HUES6 (cell line): Measurements from ENCODE around the gene TBC1D23.
"Not testable (repeated sequence)": the region's sequence is repeated elsewhere in the genome, so short reads cannot be mapped to it uniquely, and the experiment has no call there.

Experiments used
- H3K27ac ChIP-seq: 2 replicates; pipeline ENCODE4 v1.7.0; 2013; ENCODE audit warnings: low read depth, mild to moderate bottlenecking, low read length, inconsistent platforms
- H3K27me3 ChIP-seq: 2 replicates; pipeline ENCODE4 v1.6.1; 2013; ENCODE audit warnings: low read length; ENCODE audit not compliant: control insufficient read depth, insufficient read depth
- H3K36me3 ChIP-seq: 2 replicates; pipeline ENCODE4 v1.6.1; 2013; ENCODE audit warnings: low read length; ENCODE audit not compliant: control insufficient read depth, insufficient read depth
- H3K4me1 ChIP-seq: 2 replicates; pipeline ENCODE4 v1.6.1; 2013; ENCODE audit warnings: low read length; ENCODE audit not compliant: control insufficient read depth, insufficient read depth
- H3K4me3 ChIP-seq: 2 replicates; pipeline ENCODE4 v1.5.1; 2013; ENCODE audit warnings: low read depth, low read length
- H3K9ac ChIP-seq: one replicate; pipeline ENCODE4 v1.6.1; 2013; ENCODE audit warnings: mild to moderate bottlenecking, low read length
- H3K9me3 ChIP-seq: 2 replicates; pipeline ENCODE4 v1.6.1; 2013; ENCODE audit warnings: low read depth, low read length; ENCODE audit not compliant: control insufficient read depth, insufficient read depth

The TBC1D23 gene

GRCh38 chr3:100229188-100229587 is 31.6 kb upstream of the TBC1D23 start:
- not testable (repeated sequence) for H3K27ac ChIP-seq, H3K36me3 ChIP-seq, H3K9me3 ChIP-seq

GRCh38 chr3:100230710-100231109 is 30.1 kb upstream of the TBC1D23 start:
- Histone ChIP-seq H3K27ac (no peak overlapping the region), H3K9ac (no peak overlapping the region), H3K9me3 (0 out of 2 replicates have a peak, but pooled peaks cover 2% of the 10 kb centered on the region), H3K4me3 (no peak overlapping the region), H3K27me3 (no peaks in the 10 kb centered on the region), H3K36me3 (no peaks in the 10 kb centered on the region), H3K4me1 (peaks cover 6% of the 10 kb centered on the region; the same call in 1 of the 2 replicates)

More at GRCh38 chr3:100229188-100229587, 31.6 kb upstream of the TBC1D23 start:
- not testable (repeated sequence) for H3K4me1 ChIP-seq, H3K4me3 ChIP-seq, H3K27me3 ChIP-seq, H3K9ac ChIP-seq

- Histone ChIP-seq H3K36me3 (no peaks in the 10 kb centered on the region), H3K4me1 (peaks cover 6% of the 10 kb centered on the region; the same call in 1 of the 2 replicates), H3K27me3 (no peaks in the 10 kb centered on the region), H3K27ac (no peak overlapping the region), H3K9ac (no peak overlapping the region), H3K9me3 (0 out of 2 replicates have a peak, but pooled peaks cover 2% of the 10 kb centered on the region), H3K4me3 (no peak overlapping the region)
Measured at GRCh38 chr3:100231668-100232067, 29.1 kb upstream of the TBC1D23 start.

GRCh38 chr3:100234364-100234763 is 26.4 kb upstream of the TBC1D23 start:
- H3K4me3 ChIP-seq, result no peak overlapping the region
- peaks cover 6% of the 10 kb centered on the region; the same call in 1 of the 2 replicates for H3K4me1 ChIP-seq
- no peaks in the 10 kb centered on the region for H3K27me3 ChIP-seq
- H3K9me3 ChIP-seq, result peaks cover 12% of the 10 kb centered on the region
- H3K9ac ChIP-seq, result no peak overlapping the region
- no peaks in the 10 kb centered on the region for H3K36me3 ChIP-seq
- no peak overlapping the region for H3K27ac ChIP-seq

- Histone ChIP-seq H3K4me3 (no peak overlapping the region), H3K27ac (no peak overlapping the region), H3K4me1 (no peaks in the 10 kb centered on the region), H3K9me3 (peaks cover 16% of the 10 kb centered on the region), H3K27me3 (no peaks in the 10 kb centered on the region), H3K9ac (no peak overlapping the region), H3K36me3 (no peaks in the 10 kb centered on the region)
Measured at GRCh38 chr3:100238599-100238998, 22.2 kb upstream of the TBC1D23 start.

GRCh38 chr3:100242471-100242870 is 18.3 kb upstream of the TBC1D23 start:
- H3K36me3 ChIP-seq, H3K4me1 ChIP-seq, H3K4me3 ChIP-seq, H3K27me3 ChIP-seq, H3K9ac ChIP-seq, H3K27ac ChIP-seq: not testable (repeated sequence)
- H3K9me3 ChIP-seq, result peaks cover 16% of the 10 kb centered on the region

GRCh38 chr3:100244264-100244663 is 16.5 kb upstream of the TBC1D23 start:
- no peak overlapping the region for H3K27ac ChIP-seq
- H3K36me3 ChIP-seq, result no peaks in the 10 kb centered on the region
- H3K9me3 ChIP-seq, result peaks cover 7% of the 10 kb centered on the region
- H3K27me3 ChIP-seq, result no peaks in the 10 kb centered on the region
- no peak overlapping the region for H3K9ac ChIP-seq
- no peak overlapping the region for H3K4me3 ChIP-seq
- H3K4me1 ChIP-seq, result peaks cover 4% of the 10 kb centered on the region; the same call in 1 of the 2 replicates

GRCh38 chr3:100245136-100245535 is 15.7 kb upstream of the TBC1D23 start:
- H3K4me1 ChIP-seq, result peaks cover 4% of the 10 kb centered on the region; the same call in 1 of the 2 replicates
- no peak overlapping the region for H3K4me3 ChIP-seq
- H3K9me3 ChIP-seq, result no peaks in the 10 kb centered on the region
- no peaks in the 10 kb centered on the region for H3K27me3 ChIP-seq
- no peak overlapping the region for H3K9ac ChIP-seq
- H3K27ac ChIP-seq, result no peak overlapping the region
- H3K36me3 ChIP-seq, result no peaks in the 10 kb centered on the region

GRCh38 chr3:100245927-100246326 is 14.9 kb upstream of the TBC1D23 start:
- Histone ChIP-seq H3K27me3 (no peaks in the 10 kb centered on the region), H3K9ac (no peak overlapping the region), H3K4me1 (peaks cover 4% of the 10 kb centered on the region; the same call in 1 of the 2 replicates), H3K27ac (no peak overlapping the region), H3K36me3 (no peaks in the 10 kb centered on the region), H3K9me3 (no peaks in the 10 kb centered on the region), H3K4me3 (no peak overlapping the region)

GRCh38 chr3:100246999-100247398 is 13.8 kb upstream of the TBC1D23 start:
- Histone ChIP-seq H3K9ac (no peak overlapping the region), H3K9me3 (0 out of 2 replicates have a peak, but pooled peaks cover 2% of the 10 kb centered on the region), H3K4me1 (peaks cover 4% of the 10 kb centered on the region; the same call in 1 of the 2 replicates), H3K4me3 (no peak overlapping the region), H3K27ac (no peak overlapping the region), H3K27me3 (no peaks in the 10 kb centered on the region), H3K36me3 (no peaks in the 10 kb centered on the region)

GRCh38 chr3:100252001-100252400 is 8.8 kb upstream of the TBC1D23 start:
- Histone ChIP-seq H3K9ac (no peak overlapping the region), H3K9me3 (0 out of 2 replicates have a peak, but pooled peaks cover 2% of the 10 kb centered on the region), H3K4me3 (no peak overlapping the region), H3K27ac (no peak overlapping the region), H3K36me3 (no peaks in the 10 kb centered on the region), H3K27me3 (no peaks in the 10 kb centered on the region), H3K4me1 (no peaks in the 10 kb centered on the region)
